Measurements from ENCODE around the gene CARMIL1.
"Not testable (repeated sequence)": the region's sequence is repeated elsewhere in the genome, so short reads cannot be mapped to it uniquely, and the experiment has no call there.

The CARMIL1 gene

GRCh38 chr6:25359191-25359861 lies 80.2 kb downstream of the CARMIL1 start:
- Mint-ChIP-seq H3K9me3 (no peaks in the 10 kb centered on the region), H3K27me3 (no peaks in the 10 kb centered on the region), H3K27ac (no peak overlapping the region), H3K4me1 (peaks cover 37% of the 10 kb centered on the region), H3K36me3 (no peaks in the 10 kb centered on the region), H3K4me3 (no peak overlapping the region)

- H3K4me1 Mint-ChIP-seq: peaks cover 37% of the 10 kb centered on the region
- no peaks in the 10 kb centered on the region for H3K9me3 Mint-ChIP-seq
- no peaks in the 10 kb centered on the region for H3K36me3 Mint-ChIP-seq
- no peaks in the 10 kb centered on the region for H3K27me3 Mint-ChIP-seq
- H3K4me3 Mint-ChIP-seq: no peak overlapping the region
- H3K27ac Mint-ChIP-seq: no peak overlapping the region
These were observed 80.7 kb downstream of the CARMIL1 start for GRCh38 chr6:25359891-25360290.

- Mint-ChIP-seq H3K4me3 (no peak overlapping the region), H3K27ac (no peak overlapping the region), H3K9me3 (no peaks in the 10 kb centered on the region), H3K27me3 (no peaks in the 10 kb centered on the region), H3K36me3 (no peaks in the 10 kb centered on the region), H3K4me1 (peaks cover 39% of the 10 kb centered on the region)
These were observed 81.4 kb downstream of the CARMIL1 start for GRCh38 chr6:25360621-25361020.

- Mint-ChIP-seq H3K9me3 (no peaks in the 10 kb centered on the region), H3K36me3 (no peaks in the 10 kb centered on the region), H3K27ac (peak overlapping the region; percentile 6), H3K27me3 (no peaks in the 10 kb centered on the region), H3K4me1 (peaks cover 57% of the 10 kb centered on the region), H3K4me3 (no peak overlapping the region)
These were observed 84.3 kb downstream of the CARMIL1 start for GRCh38 chr6:25363427-25363826.

- Mint-ChIP-seq H3K27ac (peak overlapping the region; percentile 49), H3K4me3 (no peak overlapping the region), H3K36me3 (no peaks in the 10 kb centered on the region), H3K4me1 (peaks cover 66% of the 10 kb centered on the region), H3K9me3 (no peaks in the 10 kb centered on the region), H3K27me3 (no peaks in the 10 kb centered on the region)
These were observed 86.0 kb downstream of the CARMIL1 start for GRCh38 chr6:25365154-25365553.

GRCh38 chr6:25366903-25367545 lies 87.8 kb downstream of the CARMIL1 start:
- Mint-ChIP-seq H3K9me3 (no peaks in the 10 kb centered on the region), H3K36me3 (no peaks in the 10 kb centered on the region), H3K27me3 (no peaks in the 10 kb centered on the region), H3K4me1 (peaks cover 77% of the 10 kb centered on the region), H3K4me3 (peak overlapping the region; percentile 83), H3K27ac (peak overlapping the region; percentile 87)

GRCh38 chr6:25369036-25369432 lies 89.9 kb downstream of the CARMIL1 start:
- Mint-ChIP-seq H3K4me3 (peak overlapping the region; percentile 75), H3K27ac (peak overlapping the region; percentile 94), H3K36me3 (peaks cover 3% of the 10 kb centered on the region), H3K9me3 (no peaks in the 10 kb centered on the region), H3K27me3 (no peaks in the 10 kb centered on the region), H3K4me1 (peaks cover 84% of the 10 kb centered on the region)

GRCh38 chr6:25369433-25370177 lies 90.4 kb downstream of the CARMIL1 start:
- H3K4me3 Mint-ChIP-seq: peak overlapping the region; percentile 75
- H3K9me3 Mint-ChIP-seq: no peaks in the 10 kb centered on the region
- H3K27me3 Mint-ChIP-seq: no peaks in the 10 kb centered on the region
- H3K27ac Mint-ChIP-seq: peak overlapping the region; percentile 94
- H3K4me1 Mint-ChIP-seq: peaks cover 89% of the 10 kb centered on the region
- peaks cover 7% of the 10 kb centered on the region for H3K36me3 Mint-ChIP-seq

GRCh38 chr6:25370178-25371036 lies 91.2 kb downstream of the CARMIL1 start:
- peaks cover 3% of the 10 kb centered on the region for H3K9me3 Mint-ChIP-seq
- H3K27me3 Mint-ChIP-seq: no peaks in the 10 kb centered on the region
- peak overlapping the region; percentile 94 for H3K27ac Mint-ChIP-seq
- H3K4me1 Mint-ChIP-seq: peaks cover 91% of the 10 kb centered on the region
- peak overlapping the region; percentile 78 for H3K4me3 Mint-ChIP-seq
- H3K36me3 Mint-ChIP-seq: peaks cover 12% of the 10 kb centered on the region

- Mint-ChIP-seq H3K9me3 (peaks cover 8% of the 10 kb centered on the region), H3K4me3 (peak overlapping the region; percentile 78), H3K36me3 (peaks cover 17% of the 10 kb centered on the region), H3K27me3 (no peaks in the 10 kb centered on the region), H3K4me1 (peaks cover 86% of the 10 kb centered on the region), H3K27ac (peak overlapping the region; percentile 90)
These were observed 91.8 kb downstream of the CARMIL1 start for GRCh38 chr6:25371037-25371347.

- Mint-ChIP-seq H3K9me3 (peaks cover 8% of the 10 kb centered on the region), H3K27ac (no peak overlapping the region), H3K27me3 (no peaks in the 10 kb centered on the region), H3K36me3 (peaks cover 17% of the 10 kb centered on the region), H3K4me1 (peaks cover 56% of the 10 kb centered on the region), H3K4me3 (peak overlapping the region; percentile 8)
These were observed 96.0 kb downstream of the CARMIL1 start for GRCh38 chr6:25375125-25375524.

- Mint-ChIP-seq H3K4me1 (peaks cover 37% of the 10 kb centered on the region), H3K9me3 (peaks cover 8% of the 10 kb centered on the region), H3K4me3 (no peak overlapping the region), H3K27ac (no peak overlapping the region), H3K36me3 (peaks cover 17% of the 10 kb centered on the region), H3K27me3 (no peaks in the 10 kb centered on the region)
These were observed 98.5 kb downstream of the CARMIL1 start for GRCh38 chr6:25377664-25378063.

GRCh38 chr6:25381077-25381476 lies 101.9 kb downstream of the CARMIL1 start:
- no peak overlapping the region for H3K27ac Mint-ChIP-seq
- no peaks in the 10 kb centered on the region for H3K27me3 Mint-ChIP-seq
- no peaks in the 10 kb centered on the region for H3K36me3 Mint-ChIP-seq
- no peaks in the 10 kb centered on the region for H3K9me3 Mint-ChIP-seq
- H3K4me1 Mint-ChIP-seq: peaks cover 28% of the 10 kb centered on the region
- H3K4me3 Mint-ChIP-seq: no peak overlapping the region

GRCh38 chr6:25382476-25382875 lies 103.3 kb downstream of the CARMIL1 start:
- peaks cover 34% of the 10 kb centered on the region for H3K4me1 Mint-ChIP-seq
- H3K9me3 Mint-ChIP-seq: not testable (repeated sequence)

GRCh38 chr6:25384234-25384633 lies 105.1 kb downstream of the CARMIL1 start:
- Mint-ChIP-seq H3K4me3 (no peak overlapping the region), H3K9me3 (no peaks in the 10 kb centered on the region), H3K27me3 (no peaks in the 10 kb centered on the region), H3K4me1 (peaks cover 40% of the 10 kb centered on the region), H3K27ac (no peak overlapping the region), H3K36me3 (no peaks in the 10 kb centered on the region)

More at GRCh38 chr6:25382476-25382875, 103.3 kb downstream of the CARMIL1 start:
- not testable (repeated sequence) for H3K4me3 Mint-ChIP-seq, H3K36me3 Mint-ChIP-seq, H3K27me3 Mint-ChIP-seq, H3K27ac Mint-ChIP-seq
